ENCODE results near the gene FRYL.

Gene FRYL

GRCh38 chr4:48591372-48591771 is 188.7 kb downstream of the FRYL start:
- TF ChIP-seq, protein P1, sequence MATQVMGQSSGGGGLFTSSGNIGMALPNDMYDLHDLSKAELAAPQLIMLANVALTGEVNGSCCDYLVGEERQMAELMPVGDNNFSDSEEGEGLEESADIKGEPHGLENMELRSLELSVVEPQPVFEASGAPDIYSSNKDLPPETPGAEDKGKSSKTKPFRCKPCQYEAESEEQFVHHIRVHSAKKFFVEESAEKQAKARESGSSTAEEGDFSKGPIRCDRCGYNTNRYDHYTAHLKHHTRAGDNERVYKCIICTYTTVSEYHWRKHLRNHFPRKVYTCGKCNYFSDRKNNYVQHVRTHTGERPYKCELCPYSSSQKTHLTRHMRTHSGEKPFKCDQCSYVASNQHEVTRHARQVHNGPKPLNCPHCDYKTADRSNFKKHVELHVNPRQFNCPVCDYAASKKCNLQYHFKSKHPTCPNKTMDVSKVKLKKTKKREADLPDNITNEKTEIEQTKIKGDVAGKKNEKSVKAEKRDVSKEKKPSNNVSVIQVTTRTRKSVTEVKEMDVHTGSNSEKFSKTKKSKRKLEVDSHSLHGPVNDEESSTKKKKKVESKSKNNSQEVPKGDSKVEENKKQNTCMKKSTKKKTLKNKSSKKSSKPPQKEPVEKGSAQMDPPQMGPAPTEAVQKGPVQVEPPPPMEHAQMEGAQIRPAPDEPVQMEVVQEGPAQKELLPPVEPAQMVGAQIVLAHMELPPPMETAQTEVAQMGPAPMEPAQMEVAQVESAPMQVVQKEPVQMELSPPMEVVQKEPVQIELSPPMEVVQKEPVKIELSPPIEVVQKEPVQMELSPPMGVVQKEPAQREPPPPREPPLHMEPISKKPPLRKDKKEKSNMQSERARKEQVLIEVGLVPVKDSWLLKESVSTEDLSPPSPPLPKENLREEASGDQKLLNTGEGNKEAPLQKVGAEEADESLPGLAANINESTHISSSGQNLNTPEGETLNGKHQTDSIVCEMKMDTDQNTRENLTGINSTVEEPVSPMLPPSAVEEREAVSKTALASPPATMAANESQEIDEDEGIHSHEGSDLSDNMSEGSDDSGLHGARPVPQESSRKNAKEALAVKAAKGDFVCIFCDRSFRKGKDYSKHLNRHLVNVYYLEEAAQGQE (IDR thresholded peaks at IDR 0.05; ENCODE audit: insufficient read depth in 1 of 2, low read depth in 2 of 2, low read length in 2 of 2): no peak
- no peak for TF ChIP-seq FOXP2 (optimal IDR thresholded peaks at IDR 0.05; ENCODE audit: borderline replicate concordance, extremely low read depth, extremely low read length, insufficient read depth)
- TF ChIP-seq POLR2AphosphoS5 (IDR thresholded peaks at IDR 0.05; ENCODE audit: low read depth, low read length): no peak
- no peak for TF ChIP-seq TAF1 (IDR thresholded peaks at IDR 0.05; ENCODE audit: borderline replicate concordance, insufficient read depth, low read length)
- no peak for TF ChIP-seq SIN3A (IDR thresholded peaks at IDR 0.05; ENCODE audit: borderline replicate concordance, insufficient read depth, low read length)

GRCh38 chr4:48590884-48591283 is 189.2 kb downstream of the FRYL start:
- TF ChIP-seq SIN3A (IDR thresholded peaks at IDR 0.05; ENCODE audit: borderline replicate concordance, insufficient read depth, low read length): no peak
- no peak for TF ChIP-seq POLR2AphosphoS5 (IDR thresholded peaks at IDR 0.05; ENCODE audit: low read depth, low read length)
- TF ChIP-seq, protein P1 (IDR thresholded peaks at IDR 0.05; ENCODE audit: insufficient read depth in 1 of 2, low read depth in 2 of 2, low read length in 2 of 2): no peak
- TF ChIP-seq TAF1 (IDR thresholded peaks at IDR 0.05; ENCODE audit: borderline replicate concordance, insufficient read depth, low read length): no peak
- TF ChIP-seq FOXP2 (optimal IDR thresholded peaks at IDR 0.05; ENCODE audit: borderline replicate concordance, extremely low read depth, extremely low read length, insufficient read depth): no peak

DNA sequence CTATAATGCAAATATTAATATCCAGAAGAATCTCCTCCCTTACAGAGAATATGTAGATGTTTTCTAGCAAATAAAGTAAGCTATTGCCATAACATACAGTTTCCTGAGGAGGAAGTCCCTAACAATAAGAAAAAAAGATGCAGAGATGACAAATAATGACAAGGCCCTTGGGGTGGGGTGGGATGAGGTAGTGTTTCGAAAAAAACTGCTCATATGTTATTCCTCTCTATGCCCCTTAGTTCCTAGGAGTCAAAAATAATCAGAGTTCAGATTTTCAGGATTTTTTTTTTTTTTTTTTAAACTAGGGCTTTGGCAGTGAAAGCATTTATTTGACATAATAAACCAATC is 191.0 kb downstream of the FRYL start:
- no peak for TF ChIP-seq POLR2AphosphoS5 (IDR thresholded peaks at IDR 0.05; ENCODE audit: low read depth, low read length)

DNA sequence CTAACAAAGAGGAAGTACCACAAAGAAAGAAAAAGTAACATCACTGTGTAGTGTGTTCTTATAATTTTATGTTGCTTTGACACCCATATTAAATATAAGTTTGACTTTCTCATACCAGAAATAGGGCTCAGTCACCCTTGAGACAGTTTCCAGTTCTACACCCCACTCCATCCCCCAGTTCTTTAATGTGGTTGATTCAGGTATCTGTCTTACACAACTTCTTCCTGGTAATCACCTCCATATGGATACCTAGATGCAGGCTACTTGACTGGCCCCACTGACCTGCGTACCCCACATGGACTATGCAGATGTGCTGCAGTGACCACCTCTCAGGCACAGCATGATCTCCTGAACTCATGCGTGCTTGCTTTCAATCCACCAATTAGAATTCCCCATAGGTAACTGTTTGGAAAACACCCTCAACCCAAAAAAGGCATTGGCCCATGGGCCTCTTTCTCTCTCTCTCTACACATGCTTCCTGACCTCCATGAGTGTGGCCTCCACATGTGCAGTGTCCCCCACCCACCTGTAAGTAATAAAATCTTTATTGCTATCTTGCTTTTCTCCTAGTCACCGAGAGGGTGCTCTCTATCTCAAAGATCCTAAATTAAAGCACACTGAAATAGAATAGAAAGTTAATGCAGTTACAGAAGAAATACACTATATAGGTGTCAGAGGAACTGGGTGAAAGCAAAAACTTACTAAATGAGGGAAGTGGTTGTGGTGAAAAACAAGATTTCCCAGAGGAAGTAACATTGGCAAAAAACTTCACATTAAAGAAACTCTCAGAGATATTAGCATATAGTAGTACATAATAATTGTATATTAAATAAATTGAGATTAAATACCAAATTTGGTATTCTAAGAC is 191.6 kb downstream of the FRYL start:
- no peak for TF ChIP-seq TAF1 (IDR thresholded peaks at IDR 0.05; ENCODE audit: borderline replicate concordance, insufficient read depth, low read length)
- no peak for TF ChIP-seq POLR2AphosphoS5 (IDR thresholded peaks at IDR 0.05; ENCODE audit: low read depth, low read length)
- TF ChIP-seq, protein P1 (IDR thresholded peaks at IDR 0.05; ENCODE audit: insufficient read depth in 1 of 2, low read depth in 2 of 2, low read length in 2 of 2): no peak
- TF ChIP-seq SIN3A (IDR thresholded peaks at IDR 0.05; ENCODE audit: borderline replicate concordance, insufficient read depth, low read length): no peak

DNA sequence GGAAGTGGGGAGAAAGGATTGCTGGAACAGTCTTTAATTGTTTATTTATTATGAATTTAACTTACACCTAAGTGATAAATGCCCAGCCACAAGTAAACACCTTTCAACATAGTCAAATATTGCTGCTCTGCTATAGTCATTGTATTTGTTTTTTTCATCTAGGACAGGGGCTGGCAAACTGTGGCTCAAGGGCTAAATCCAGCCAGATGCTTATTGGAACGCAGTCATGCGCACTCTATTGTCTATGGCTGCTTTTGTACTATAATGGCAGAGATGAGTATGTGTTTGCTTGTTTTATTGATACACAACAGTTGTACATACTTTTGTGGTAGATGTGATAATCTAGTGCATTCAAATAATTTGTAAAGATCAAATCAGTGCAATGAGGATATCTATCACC is 194.7 kb downstream of the FRYL start:
- TF ChIP-seq TAF1 (IDR thresholded peaks at IDR 0.05; ENCODE audit: borderline replicate concordance, insufficient read depth, low read length): no peak

DNA sequence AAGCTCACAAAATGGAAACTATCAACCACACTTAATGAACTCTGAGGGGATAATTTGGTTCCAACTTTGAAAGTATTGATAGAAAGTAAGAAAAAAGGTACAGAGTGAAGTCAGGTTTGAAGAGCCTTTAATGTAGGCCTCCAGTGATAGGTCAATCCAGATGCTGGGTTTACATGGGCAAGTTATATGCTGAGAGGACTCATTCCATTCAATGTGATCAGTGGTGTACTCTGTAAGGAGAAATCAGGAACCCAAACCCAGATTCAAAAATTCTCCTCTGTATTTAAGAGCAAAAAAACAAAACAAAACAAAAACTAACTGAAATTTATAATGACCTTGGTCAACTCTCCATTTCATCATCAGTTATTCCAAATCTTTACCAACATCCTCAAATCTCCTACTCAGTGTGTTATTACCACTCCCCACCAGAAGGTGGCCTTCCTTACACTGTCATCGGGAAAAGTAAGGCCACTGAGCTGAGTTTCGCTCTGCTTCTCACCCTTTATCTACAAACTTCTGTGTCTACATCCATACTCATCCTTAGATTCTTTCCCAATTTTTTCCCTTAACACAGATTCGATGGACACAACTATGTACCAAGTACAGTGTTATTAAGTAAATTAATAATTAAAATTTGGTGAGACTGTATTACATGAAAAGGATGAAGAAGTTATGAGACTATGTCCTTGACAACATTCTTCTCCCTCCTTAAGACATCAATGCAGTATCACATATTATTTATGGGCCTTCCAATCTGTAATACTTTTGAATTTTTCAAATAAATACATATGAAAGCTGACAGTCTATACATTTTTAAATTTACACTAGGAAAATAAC is 201.7 kb downstream of the FRYL start:
- TF ChIP-seq TAF1 (IDR thresholded peaks at IDR 0.05; ENCODE audit: borderline replicate concordance, insufficient read depth, low read length) (no peak), FOXP2 (optimal IDR thresholded peaks at IDR 0.05; ENCODE audit: borderline replicate concordance, extremely low read depth, extremely low read length, insufficient read depth) (no peak), SIN3A (IDR thresholded peaks at IDR 0.05; ENCODE audit: borderline replicate concordance, insufficient read depth, low read length) (no peak), POLR2AphosphoS5 (IDR thresholded peaks at IDR 0.05; ENCODE audit: low read depth, low read length) (no peak)
- TF ChIP-seq, protein P1 (IDR thresholded peaks at IDR 0.05; ENCODE audit: insufficient read depth in 1 of 2, low read depth in 2 of 2, low read length in 2 of 2): no peak
